ENCODE data around the gene PEF1. TPM values are rescaled to one million over a fixed set of nuclear protein-coding genes. Genes with fewer than 3 reads are reported as not detected.

The PEF1 gene
- polyA plus RNA-seq (2013, experiment 1 of 2; ENCODE audit: insufficient read length): 65.3 TPM
- 55.4 TPM for polyA plus RNA-seq (2013, experiment 2 of 2; ENCODE audit: insufficient read length)

GRCh38 chr1:31644560-31645273 is at the start of gene PEF1:
PEF1 (minus strand) TSS chr1:31644876; CDS start chr1:31644864, 12 bp downstream.
- peak; percentile 97 for DNase-seq

- no peak for DNase-seq
Observed at GRCh38 chr1:31693231-31693630, 48.6 kb upstream of the PEF1 start.

GRCh38 chr1:31691951-31692350 is 47.3 kb upstream of the PEF1 start:
- DNase-seq: no peak

GRCh38 chr1:31691446-31691845 is 46.8 kb upstream of the PEF1 start:
- no peak for DNase-seq

GRCh38 chr1:31690921-31691320 is 46.2 kb upstream of the PEF1 start:
- DNase-seq: no peak

- peak; percentile 98 for DNase-seq
Observed at GRCh38 chr1:31689854-31690253, 45.2 kb upstream of the PEF1 start.

GRCh38 chr1:31689379-31689778 is 44.7 kb upstream of the PEF1 start:
- no peak for DNase-seq

GRCh38 chr1:31688233-31688918 is 43.7 kb upstream of the PEF1 start:
- no peak for DNase-seq

GRCh38 chr1:31687601-31688000 is 42.9 kb upstream of the PEF1 start:
- DNase-seq: no peak

GRCh38 chr1:31685795-31686194 is 41.1 kb upstream of the PEF1 start:
- DNase-seq: no peak

- DNase-seq: no peak
Observed at GRCh38 chr1:31683997-31684396, 39.3 kb upstream of the PEF1 start.

GRCh38 chr1:31681415-31681814 is 36.7 kb upstream of the PEF1 start:
- DNase-seq: no peak

- DNase-seq: no peak
Observed at GRCh38 chr1:31679676-31680230, 35.1 kb upstream of the PEF1 start.

GRCh38 chr1:31679091-31679490 is 34.4 kb upstream of the PEF1 start:
- no peak for DNase-seq

GRCh38 chr1:31678681-31679080 is 34.0 kb upstream of the PEF1 start:
- no peak for DNase-seq

- no peak for DNase-seq
Observed at GRCh38 chr1:31677949-31678348, 33.3 kb upstream of the PEF1 start.

GRCh38 chr1:31677401-31677800 is 32.7 kb upstream of the PEF1 start:
- no peak for DNase-seq

- DNase-seq: no peak
Observed at GRCh38 chr1:31675756-31676155, 31.1 kb upstream of the PEF1 start.

- no peak for DNase-seq
Observed at GRCh38 chr1:31675161-31675560, 30.5 kb upstream of the PEF1 start.

GRCh38 chr1:31674626-31675025 is 29.9 kb upstream of the PEF1 start:
- DNase-seq: peak; percentile 37

- no peak for DNase-seq
Observed at GRCh38 chr1:31673433-31673832, 28.8 kb upstream of the PEF1 start.

- DNase-seq: no peak
Observed at GRCh38 chr1:31672986-31673385, 28.3 kb upstream of the PEF1 start.

GRCh38 chr1:31671561-31672201 is 27.0 kb upstream of the PEF1 start:
- no peak for DNase-seq

All from fibroblast of skin of back (primary cell).